ENCODE measurements around the gene ESR1.

- no peak for TF ChIP-seq FOS (IDR thresholded peaks at IDR 0.05; ENCODE audit: borderline replicate concordance, insufficient read depth, low read length)
- no peak for TF ChIP-seq POLR2AphosphoS5 (IDR thresholded peaks at IDR 0.05; ENCODE audit: insufficient read depth, low read depth, low read length)
- TF ChIP-seq, protein P1, sequence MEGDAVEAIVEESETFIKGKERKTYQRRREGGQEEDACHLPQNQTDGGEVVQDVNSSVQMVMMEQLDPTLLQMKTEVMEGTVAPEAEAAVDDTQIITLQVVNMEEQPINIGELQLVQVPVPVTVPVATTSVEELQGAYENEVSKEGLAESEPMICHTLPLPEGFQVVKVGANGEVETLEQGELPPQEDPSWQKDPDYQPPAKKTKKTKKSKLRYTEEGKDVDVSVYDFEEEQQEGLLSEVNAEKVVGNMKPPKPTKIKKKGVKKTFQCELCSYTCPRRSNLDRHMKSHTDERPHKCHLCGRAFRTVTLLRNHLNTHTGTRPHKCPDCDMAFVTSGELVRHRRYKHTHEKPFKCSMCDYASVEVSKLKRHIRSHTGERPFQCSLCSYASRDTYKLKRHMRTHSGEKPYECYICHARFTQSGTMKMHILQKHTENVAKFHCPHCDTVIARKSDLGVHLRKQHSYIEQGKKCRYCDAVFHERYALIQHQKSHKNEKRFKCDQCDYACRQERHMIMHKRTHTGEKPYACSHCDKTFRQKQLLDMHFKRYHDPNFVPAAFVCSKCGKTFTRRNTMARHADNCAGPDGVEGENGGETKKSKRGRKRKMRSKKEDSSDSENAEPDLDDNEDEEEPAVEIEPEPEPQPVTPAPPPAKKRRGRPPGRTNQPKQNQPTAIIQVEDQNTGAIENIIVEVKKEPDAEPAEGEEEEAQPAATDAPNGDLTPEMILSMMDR (IDR thresholded peaks at IDR 0.05; ENCODE audit: extremely low read depth in 1 of 2, insufficient read depth in 1 of 2, low read depth in 1 of 2, low read length in 2 of 2), result no peak
- TF ChIP-seq EZH2 (IDR thresholded peaks at IDR 0.05; ENCODE audit: borderline replicate concordance, low read depth, low read length, severe bottlenecking), result no peak
- no peak for TF ChIP-seq JUN (IDR thresholded peaks at IDR 0.05; ENCODE audit: borderline replicate concordance, insufficient read depth, insufficient read length, low read depth)
- TF ChIP-seq POLR2A (IDR thresholded peaks at IDR 0.05; ENCODE audit: low read depth, low read length), result no peak
- no peak for TF ChIP-seq MAX (IDR thresholded peaks at IDR 0.05; ENCODE audit: insufficient read depth, insufficient read length)
These were observed 286.2 kb downstream of the ESR1 start for GRCh38 chr6:152093711-152094110.
